Measurements from ENCODE around the gene HINT3.
"Not testable (repeated sequence)": the region's sequence is repeated elsewhere in the genome, so short reads cannot be mapped to it uniquely, and the experiment has no call there.

The HINT3 gene

GRCh38 chr6:125940247-125941041, 16.1 kb upstream of the HINT3 start:
- no peak for DNase-seq

- no peak for DNase-seq
Measured at GRCh38 chr6:125942672-125943527, 13.7 kb upstream of the HINT3 start.

- no peak for DNase-seq
Measured at GRCh38 chr6:125943528-125944433, 12.8 kb upstream of the HINT3 start.

- peak; percentile 61 for DNase-seq
Measured at GRCh38 chr6:125944434-125944816, 12.1 kb upstream of the HINT3 start.

GRCh38 chr6:125944896-125945295, 11.7 kb upstream of the HINT3 start:
- no peak for DNase-seq

GRCh38 chr6:125945378-125946141, 11.0 kb upstream of the HINT3 start:
- no peak for DNase-seq

- DNase-seq, result no peak
Measured at GRCh38 chr6:125947615-125948014, 9.0 kb upstream of the HINT3 start.

- DNase-seq, result no peak
Measured at GRCh38 chr6:125948455-125948854, 8.1 kb upstream of the HINT3 start.

GRCh38 chr6:125949069-125949468, 7.5 kb upstream of the HINT3 start:
- no peak for DNase-seq

- no peak for DNase-seq
Measured at GRCh38 chr6:125950293-125950692, 6.3 kb upstream of the HINT3 start.

- DNase-seq, result not testable (repeated sequence)
Measured at GRCh38 chr6:125950716-125951115, 5.9 kb upstream of the HINT3 start.

- DNase-seq, result no peak
Measured at GRCh38 chr6:125951323-125951722, 5.2 kb upstream of the HINT3 start.

GRCh38 chr6:125952764-125953501, 3.6 kb upstream of the HINT3 start:
- peak; percentile 66 for DNase-seq

GRCh38 chr6:125953502-125953875, 3.1 kb upstream of the HINT3 start:
- DNase-seq, result peak; percentile 97

- no peak for DNase-seq
Measured at GRCh38 chr6:125954735-125955339, 1.7 kb upstream of the HINT3 start.

- no peak for DNase-seq
Measured at GRCh38 chr6:125955973-125956372, 597 bp upstream of the HINT3 start.

GRCh38 chr6:125957391-125957693, 772 bp downstream of the HINT3 start:
- no peak for DNase-seq

GRCh38 chr6:125957845-125958244, 1.3 kb downstream of the HINT3 start:
- DNase-seq, result peak; percentile 39

GRCh38 chr6:125959041-125959440, 2.5 kb downstream of the HINT3 start:
- no peak for DNase-seq

- DNase-seq, result no peak
Measured at GRCh38 chr6:125961117-125961516, 4.5 kb downstream of the HINT3 start.

GRCh38 chr6:125962900-125963497, 6.4 kb downstream of the HINT3 start:
- no peak for DNase-seq

Measured in NCI-H69 (cell line).